ENCODE data around the gene COPA.

DNA sequence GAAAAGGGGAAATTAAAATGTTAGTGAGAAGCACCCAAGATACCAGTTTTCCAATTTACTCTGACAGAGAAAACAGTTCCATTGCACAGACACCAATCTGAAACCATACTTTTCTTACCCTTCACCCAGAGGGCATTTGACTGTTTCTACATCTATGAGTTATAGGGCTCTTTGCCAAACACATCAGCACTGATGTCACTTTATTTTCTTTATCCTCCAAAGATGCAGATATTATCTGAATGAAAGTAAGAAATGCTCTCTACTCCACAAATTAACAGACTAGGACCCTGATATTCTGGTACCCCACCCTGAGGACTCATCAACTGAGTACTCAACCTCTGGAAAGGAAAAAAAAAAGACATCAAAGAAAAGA, 33.9 kb downstream of the COPA start:
- TF ChIP-seq, protein P1, sequence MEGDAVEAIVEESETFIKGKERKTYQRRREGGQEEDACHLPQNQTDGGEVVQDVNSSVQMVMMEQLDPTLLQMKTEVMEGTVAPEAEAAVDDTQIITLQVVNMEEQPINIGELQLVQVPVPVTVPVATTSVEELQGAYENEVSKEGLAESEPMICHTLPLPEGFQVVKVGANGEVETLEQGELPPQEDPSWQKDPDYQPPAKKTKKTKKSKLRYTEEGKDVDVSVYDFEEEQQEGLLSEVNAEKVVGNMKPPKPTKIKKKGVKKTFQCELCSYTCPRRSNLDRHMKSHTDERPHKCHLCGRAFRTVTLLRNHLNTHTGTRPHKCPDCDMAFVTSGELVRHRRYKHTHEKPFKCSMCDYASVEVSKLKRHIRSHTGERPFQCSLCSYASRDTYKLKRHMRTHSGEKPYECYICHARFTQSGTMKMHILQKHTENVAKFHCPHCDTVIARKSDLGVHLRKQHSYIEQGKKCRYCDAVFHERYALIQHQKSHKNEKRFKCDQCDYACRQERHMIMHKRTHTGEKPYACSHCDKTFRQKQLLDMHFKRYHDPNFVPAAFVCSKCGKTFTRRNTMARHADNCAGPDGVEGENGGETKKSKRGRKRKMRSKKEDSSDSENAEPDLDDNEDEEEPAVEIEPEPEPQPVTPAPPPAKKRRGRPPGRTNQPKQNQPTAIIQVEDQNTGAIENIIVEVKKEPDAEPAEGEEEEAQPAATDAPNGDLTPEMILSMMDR (IDR thresholded peaks at IDR 0.05 in 4 of 5, conservative IDR thresholded peaks at IDR 0.05 in 1 of 5) = no peak
- TF ChIP-seq POLR2A (IDR thresholded peaks at IDR 0.05) = no peak

Measured in gastrocnemius medialis (tissue), 4 donors.